ENCODE data around the gene IPPK. TPM values are rescaled to one million over a fixed set of nuclear protein-coding genes. Genes with fewer than 3 reads are reported as not detected.
A peak's percentile ranks its signal among the peaks of the same experiment; 100 is the strongest.

Gene IPPK
- total and polyA plus RNA-seq, 2 experiments from 2014 or later, result 10.7 to 17.8 TPM

- Histone ChIP-seq H3K4me3 (no peak overlapping the region), H3K27ac (no peak overlapping the region), H3K4me2 (ENCODE audit: unreplicated experiment) (no peak overlapping the region), H3K36me3 (ENCODE audit: low read depth) (no peaks in the 10 kb centered on the region), H3K9me2 (ENCODE audit: insufficient read depth) (no peaks in the 10 kb centered on the region), H4K20me1 (ENCODE audit: insufficient read depth) (no peaks in the 10 kb centered on the region), H3K4me1 (ENCODE audit: insufficient read depth) (peaks cover 12% of the 10 kb centered on the region), H3K9me3 (ENCODE audit: low read depth) (no peaks in the 10 kb centered on the region), H3K9ac (no peak overlapping the region), H3F3A (ENCODE audit: insufficient read depth) (peaks cover 17% of the 10 kb centered on the region), H3K27me3 (replicated peaks; ENCODE audit: insufficient read depth) (no peaks in the 10 kb centered on the region), H3K79me2 (ENCODE audit: insufficient read depth) (no peaks in the 10 kb centered on the region), H2AFZ (no peak overlapping the region)
- TF ChIP-seq EZH2phosphoT487 (IDR thresholded peaks at IDR 0.05; ENCODE audit: insufficient read depth, low read depth), result no peak
- no peak for TF ChIP-seq EZH2 (IDR thresholded peaks at IDR 0.05; ENCODE audit: insufficient read depth, poor library complexity, severe bottlenecking)
- in situ Hi-C loops (cut with MboI), result no loop called here
- no peak for DNase-seq
- WGBS, 2 experiments (ENCODE audit: low coverage in 1 of 2, low lambda C conversion rate in 2 of 2, missing lambda C conversion rate in 2 of 2), result 82 to 83% methylated on average over 5 of the region's 5 CpGs
Observed at GRCh38 chr9:92685022-92685421, 15.1 kb upstream of the IPPK start.

GRCh38 chr9:92682269-92682668 is 12.3 kb upstream of the IPPK start:
- 90 to 95% methylated on average over 7 to 8 of the region's 8 CpGs for WGBS, 2 experiments (ENCODE audit: low coverage in 1 of 2, low lambda C conversion rate in 2 of 2, missing lambda C conversion rate in 2 of 2)
- TF ChIP-seq EZH2phosphoT487 (IDR thresholded peaks at IDR 0.05; ENCODE audit: insufficient read depth, low read depth), result no peak
- no peak for TF ChIP-seq EZH2 (IDR thresholded peaks at IDR 0.05; ENCODE audit: insufficient read depth, poor library complexity, severe bottlenecking)
- no peak overlapping the region for H3K9ac ChIP-seq
- H4K20me1 ChIP-seq (ENCODE audit: insufficient read depth), result no peaks in the 10 kb centered on the region
- H3K9me3 ChIP-seq (ENCODE audit: low read depth), result no peaks in the 10 kb centered on the region
- H3K4me3 ChIP-seq, result no peak overlapping the region
- no peak overlapping the region for H3K4me2 ChIP-seq (ENCODE audit: unreplicated experiment)
- no peaks in the 10 kb centered on the region for H3K9me2 ChIP-seq (ENCODE audit: insufficient read depth)
- in situ Hi-C loops (cut with MboI), result no loop called here
- H3K36me3 ChIP-seq (ENCODE audit: low read depth), result no peaks in the 10 kb centered on the region
- H3K4me1 ChIP-seq (ENCODE audit: insufficient read depth), result peaks cover 18% of the 10 kb centered on the region
- no peaks in the 10 kb centered on the region for H3K27me3 ChIP-seq (replicated peaks; ENCODE audit: insufficient read depth)
- no peak for DNase-seq
- H3F3A ChIP-seq (ENCODE audit: insufficient read depth), result peaks cover 12% of the 10 kb centered on the region
- H3K27ac ChIP-seq, result no peak overlapping the region
- H2AFZ ChIP-seq, result no peak overlapping the region
- no peaks in the 10 kb centered on the region for H3K79me2 ChIP-seq (ENCODE audit: insufficient read depth)

GRCh38 chr9:92680166-92681119 is 10.5 kb upstream of the IPPK start:
- Histone ChIP-seq H3K9ac (peak overlapping the region; percentile 25), H4K20me1 (ENCODE audit: insufficient read depth) (no peaks in the 10 kb centered on the region), H3K4me1 (ENCODE audit: insufficient read depth) (peaks cover 18% of the 10 kb centered on the region), H3K4me3 (peak overlapping the region; percentile 22; the same call in 1 of the 2 replicates), H3K27ac (peak overlapping the region; percentile 64), H3K27me3 (replicated peaks; ENCODE audit: insufficient read depth) (no peaks in the 10 kb centered on the region), H3K79me2 (ENCODE audit: insufficient read depth) (no peaks in the 10 kb centered on the region), H3K36me3 (ENCODE audit: low read depth) (no peaks in the 10 kb centered on the region), H3K9me3 (ENCODE audit: low read depth) (no peaks in the 10 kb centered on the region), H3K9me2 (ENCODE audit: insufficient read depth) (no peaks in the 10 kb centered on the region), H3K4me2 (ENCODE audit: unreplicated experiment) (peak overlapping the region; percentile 37), H2AFZ (peak overlapping the region; percentile 55), H3F3A (ENCODE audit: insufficient read depth) (peaks cover 12% of the 10 kb centered on the region)
- peak; percentile 95 for DNase-seq
- WGBS, 2 experiments (ENCODE audit: low coverage in 1 of 2, low lambda C conversion rate in 2 of 2, missing lambda C conversion rate in 2 of 2), result 12% methylated on average over 12 of the region's 12 CpGs
- in situ Hi-C loops (cut with MboI), result no loop called here
- TF ChIP-seq EZH2 (IDR thresholded peaks at IDR 0.05; ENCODE audit: insufficient read depth, poor library complexity, severe bottlenecking), result no peak
- TF ChIP-seq EZH2phosphoT487 (IDR thresholded peaks at IDR 0.05; ENCODE audit: insufficient read depth, low read depth), result no peak

DNA sequence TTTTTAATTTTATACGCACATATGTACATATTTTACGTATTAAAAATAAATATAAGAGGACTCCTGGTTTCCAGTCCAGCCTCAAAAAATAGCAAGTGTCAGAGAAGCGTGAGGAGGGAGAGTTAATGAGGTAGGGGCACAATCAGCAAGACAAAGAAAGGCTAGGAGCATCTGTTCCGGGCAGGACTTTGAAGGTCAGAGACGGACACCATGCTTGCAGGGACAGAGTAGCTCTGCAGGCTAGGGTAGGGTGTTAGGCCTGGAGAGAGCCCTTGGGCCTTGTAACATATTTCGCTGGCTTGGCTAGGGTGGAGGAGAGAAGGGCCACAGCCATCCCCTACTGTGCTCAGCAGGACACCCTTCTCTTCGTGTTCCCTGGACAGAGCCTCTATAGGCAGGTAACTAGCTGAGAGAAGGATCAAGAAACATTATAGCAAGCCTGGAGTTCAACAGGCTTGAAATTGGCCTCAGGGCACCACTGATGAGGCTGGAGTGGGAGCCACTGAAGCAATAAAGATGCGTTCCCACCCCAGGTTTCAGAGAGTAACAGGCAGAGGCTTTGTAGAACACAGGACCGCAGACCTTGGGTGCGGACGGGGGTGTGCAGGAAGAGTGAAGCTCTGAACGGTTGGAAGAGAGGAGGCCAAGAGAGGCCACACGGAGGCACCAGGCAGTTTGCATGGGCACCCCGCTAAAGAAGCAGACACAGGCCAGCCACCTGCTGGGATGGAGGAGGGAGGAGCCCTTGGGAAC is 9.7 kb upstream of the IPPK start:
- in situ Hi-C loops (cut with MboI), result no loop called here
- peak overlapping the region; percentile 55; the same call in 1 of the 2 replicates for H2AFZ ChIP-seq
- peak overlapping the region; percentile 64 for H3K27ac ChIP-seq
- DNase-seq, result no peak
- TF ChIP-seq EZH2 (IDR thresholded peaks at IDR 0.05; ENCODE audit: insufficient read depth, poor library complexity, severe bottlenecking) (no peak), EZH2phosphoT487 (IDR thresholded peaks at IDR 0.05; ENCODE audit: insufficient read depth, low read depth) (no peak)
- H3F3A ChIP-seq (ENCODE audit: insufficient read depth), result peaks cover 12% of the 10 kb centered on the region
- H3K4me1 ChIP-seq (ENCODE audit: insufficient read depth), result peaks cover 18% of the 10 kb centered on the region
- H3K79me2 ChIP-seq (ENCODE audit: insufficient read depth), result no peaks in the 10 kb centered on the region
- no peak overlapping the region for H3K4me2 ChIP-seq (ENCODE audit: unreplicated experiment)
- H3K9me3 ChIP-seq (ENCODE audit: low read depth), result no peaks in the 10 kb centered on the region
- WGBS, 2 experiments (ENCODE audit: low coverage in 1 of 2, low lambda C conversion rate in 2 of 2, missing lambda C conversion rate in 2 of 2), result 79 to 81% methylated on average over 14 of the region's 14 CpGs
- no peaks in the 10 kb centered on the region for H4K20me1 ChIP-seq (ENCODE audit: insufficient read depth)
- H3K9me2 ChIP-seq (ENCODE audit: insufficient read depth), result no peaks in the 10 kb centered on the region
- H3K4me3 ChIP-seq, result no peak overlapping the region
- no peaks in the 10 kb centered on the region for H3K36me3 ChIP-seq (ENCODE audit: low read depth)
- H3K27me3 ChIP-seq (replicated peaks; ENCODE audit: insufficient read depth), result no peaks in the 10 kb centered on the region
- H3K9ac ChIP-seq, result no peak overlapping the region

Data from GM23248 (cell line).